ENCODE measurements around the gene CKB.

The CKB gene

GRCh38 chr14:103539056-103539825 lies 16.6 kb upstream of the CKB start:
- in situ Hi-C loops (cut with HindIII; ENCODE audit: low pct_ligation_motif_present, low sequenced_read_pairs): no loop called here
- Histone ChIP-seq H3K36me3 (replicated peaks) (peaks cover 5% of the 10 kb centered on the region), H3K27ac (no peak overlapping the region), H3K27me3 (replicated peaks) (no peaks in the 10 kb centered on the region), H3K4me3 (ENCODE audit: low read depth, low read length) (no peak overlapping the region)
- no peak for DNase-seq
- no peak for TF ChIP-seq CTCF (IDR thresholded peaks at IDR 0.05; ENCODE audit: low read depth, low read length, missing control alignments)

DNA sequence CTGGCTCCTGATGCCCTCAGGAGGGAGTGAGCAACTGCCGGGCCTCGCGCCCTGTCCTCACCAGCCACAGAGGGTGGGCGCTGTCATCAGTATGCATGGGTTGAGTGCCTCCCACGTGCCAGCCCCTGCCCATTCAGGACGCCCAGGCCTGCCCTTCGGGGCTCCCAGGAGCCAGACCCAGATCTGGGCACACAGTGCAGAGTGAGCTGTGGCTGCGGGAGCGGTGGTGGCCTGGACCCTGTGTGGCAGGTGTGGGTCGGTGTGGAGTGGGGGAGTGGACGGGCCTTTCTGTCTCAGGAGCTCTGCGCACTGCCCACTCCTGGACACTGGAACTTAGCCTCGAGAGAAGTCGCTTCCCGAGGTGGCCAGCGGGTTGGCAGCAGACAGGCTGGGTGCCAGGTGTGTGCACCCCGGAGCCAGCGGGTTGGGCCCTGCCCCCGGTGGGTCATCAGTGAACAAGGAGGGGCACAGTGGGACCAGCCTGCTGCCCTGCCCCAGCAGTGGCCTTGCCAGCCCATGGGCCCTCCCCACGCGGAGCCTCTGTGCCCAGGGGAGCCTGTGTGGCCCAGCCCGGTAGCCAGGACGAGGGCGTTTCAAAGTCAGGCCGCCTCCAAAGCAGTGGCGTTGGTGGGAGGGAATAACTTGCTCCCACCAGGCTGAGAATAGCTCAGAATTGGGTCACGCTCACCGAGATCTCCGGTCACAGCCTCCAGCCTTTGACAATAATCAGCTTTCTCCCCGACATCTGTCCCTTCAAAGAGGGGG lies 15.8 kb upstream of the CKB start:
- H3K27ac ChIP-seq: no peak overlapping the region
- no peak overlapping the region for H3K4me3 ChIP-seq (ENCODE audit: low read depth, low read length)
- H3K27me3 ChIP-seq (replicated peaks): no peaks in the 10 kb centered on the region
- in situ Hi-C loops (cut with HindIII; ENCODE audit: low pct_ligation_motif_present, low sequenced_read_pairs): no loop called here
- DNase-seq: no peak
- TF ChIP-seq CTCF (IDR thresholded peaks at IDR 0.05; ENCODE audit: low read depth, low read length, missing control alignments): no peak
- H3K36me3 ChIP-seq (replicated peaks): peaks cover 7% of the 10 kb centered on the region

DNA sequence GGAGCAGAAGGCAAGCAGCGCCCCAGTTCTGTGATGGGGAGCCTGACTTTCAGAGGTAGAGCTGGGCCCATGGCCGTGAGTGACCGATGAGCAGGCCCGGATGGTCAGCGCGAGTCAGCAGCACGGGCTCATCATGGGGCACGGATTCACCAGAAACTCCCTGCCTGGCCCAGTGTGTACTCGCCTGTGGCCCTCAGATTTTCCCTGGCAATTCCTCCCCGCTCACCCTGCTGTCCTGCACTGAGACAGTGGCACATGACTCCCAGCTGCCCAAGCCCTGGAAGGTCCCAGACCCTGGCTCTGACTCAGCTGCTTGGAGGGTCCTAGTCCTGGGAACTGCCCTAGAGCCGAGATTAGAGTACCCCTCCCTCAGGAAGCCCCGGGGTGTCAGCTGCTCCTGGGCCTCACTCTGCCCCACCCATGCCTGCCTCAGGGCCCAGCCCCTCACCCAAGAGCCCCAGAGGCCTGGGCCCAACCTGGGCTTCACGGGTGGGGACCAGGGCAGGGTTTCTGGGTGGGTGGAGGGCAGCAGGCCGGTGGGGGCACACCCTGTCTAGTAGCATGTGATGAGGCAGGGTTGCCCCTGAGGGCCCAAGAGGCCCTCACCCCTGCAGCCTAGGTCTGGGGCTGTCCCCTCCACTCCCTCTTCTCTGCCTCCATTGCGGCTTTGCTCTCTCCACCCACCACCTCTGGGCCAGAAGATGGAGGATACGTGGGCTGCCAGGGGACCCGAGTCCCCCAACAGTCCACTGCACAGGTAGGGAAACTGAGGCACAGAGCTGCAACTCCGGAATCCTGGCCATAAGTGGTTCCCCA lies 14.8 kb upstream of the CKB start:
- Histone ChIP-seq H3K27me3 (replicated peaks) (no peaks in the 10 kb centered on the region), H3K27ac (no peak overlapping the region), H3K36me3 (replicated peaks) (peaks cover 7% of the 10 kb centered on the region), H3K4me3 (ENCODE audit: low read depth, low read length) (no peak overlapping the region)
- no peak for TF ChIP-seq CTCF (IDR thresholded peaks at IDR 0.05; ENCODE audit: low read depth, low read length, missing control alignments)
- DNase-seq: no peak
- in situ Hi-C loops (cut with HindIII; ENCODE audit: low pct_ligation_motif_present, low sequenced_read_pairs): no loop called here

DNA sequence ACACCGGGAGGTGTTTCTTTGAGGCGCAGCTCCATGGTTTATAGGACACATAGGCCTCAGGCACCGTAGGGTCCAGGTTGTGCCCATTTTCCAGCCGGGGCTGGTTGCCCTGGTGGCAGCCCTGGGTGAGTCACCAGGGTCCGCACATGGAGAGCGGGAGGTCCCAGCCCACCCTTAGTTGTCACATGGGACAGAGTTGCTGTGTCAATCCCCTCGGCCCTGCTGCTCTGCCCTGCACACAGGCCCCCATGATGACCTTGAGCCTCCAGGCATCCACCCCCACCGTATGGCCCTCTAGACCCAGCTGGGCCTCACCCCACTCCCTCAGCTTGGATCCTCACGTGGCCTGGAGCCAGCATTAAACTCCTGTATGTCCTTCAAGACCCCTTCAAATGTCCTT lies 14.1 kb upstream of the CKB start:
- peaks cover 7% of the 10 kb centered on the region for H3K36me3 ChIP-seq (replicated peaks)
- DNase-seq: no peak
- no peak overlapping the region for H3K4me3 ChIP-seq (ENCODE audit: low read depth, low read length)
- in situ Hi-C loops (cut with HindIII; ENCODE audit: low pct_ligation_motif_present, low sequenced_read_pairs): no loop called here
- H3K27ac ChIP-seq: no peak overlapping the region
- no peaks in the 10 kb centered on the region for H3K27me3 ChIP-seq (replicated peaks)
- TF ChIP-seq CTCF (IDR thresholded peaks at IDR 0.05; ENCODE audit: low read depth, low read length, missing control alignments): no peak

DNA sequence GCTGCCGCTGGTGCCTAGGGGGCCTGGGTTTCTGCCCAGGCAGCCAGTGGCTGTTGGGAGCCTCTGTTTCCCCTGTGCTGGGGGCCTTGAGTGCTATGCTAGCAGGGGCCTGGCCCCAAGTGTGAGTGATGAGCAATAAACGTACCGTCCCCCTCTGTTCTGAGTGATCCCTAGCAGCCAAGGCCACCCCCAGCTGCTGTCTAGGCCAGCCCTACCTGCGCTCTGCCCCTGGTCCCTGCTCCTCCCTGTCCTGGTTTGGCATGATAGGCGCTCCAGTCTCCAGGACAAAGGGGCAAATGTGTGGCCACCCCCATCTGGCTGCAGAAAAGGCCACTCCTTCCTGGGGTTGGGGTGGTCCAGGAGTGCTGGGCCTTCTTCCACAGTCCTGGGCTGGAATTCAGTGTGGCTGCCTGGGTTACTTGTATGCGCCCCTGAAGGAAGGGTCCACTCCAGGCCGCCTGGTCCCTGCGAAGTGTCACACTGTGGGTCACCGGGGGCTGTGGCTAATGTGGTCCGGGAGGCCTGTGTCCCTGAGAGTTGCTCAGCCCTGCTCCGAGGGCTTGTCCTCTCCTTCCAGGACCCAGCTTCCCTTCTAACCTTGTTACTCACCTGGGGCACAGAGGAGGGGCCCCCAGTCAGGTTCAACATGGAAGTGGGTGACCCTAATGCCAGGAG lies 13.4 kb upstream of the CKB start:
- no peak overlapping the region for H3K27ac ChIP-seq
- in situ Hi-C loops (cut with HindIII; ENCODE audit: low pct_ligation_motif_present, low sequenced_read_pairs): no loop called here
- H3K4me3 ChIP-seq (ENCODE audit: low read depth, low read length): no peak overlapping the region
- peaks cover 7% of the 10 kb centered on the region for H3K36me3 ChIP-seq (replicated peaks)
- DNase-seq: no peak
- TF ChIP-seq CTCF (IDR thresholded peaks at IDR 0.05; ENCODE audit: low read depth, low read length, missing control alignments): no peak
- no peaks in the 10 kb centered on the region for H3K27me3 ChIP-seq (replicated peaks)
